A549 (cell line): ENCODE measurements around the gene OR52W1.

Source experiments
- CTCF ChIP-seq: fragments of >200 bp; sonication (Bioruptor Twin); formaldehyde crosslinking; IDR thresholded peaks from 3 replicates; pipeline ENCODE4 v1.5.1; 2016
- FOXS1 ChIP-seq: fragments of 250-450 bp; sonication (Bioruptor Pico); IDR thresholded peaks from 2 replicates; pipeline ENCODE4 v1.5.0; 2020; ENCODE audit warnings: mild to moderate bottlenecking, moderate library complexity
- GATA3 ChIP-seq: IDR thresholded peaks from 2 replicates; pipeline ENCODE4 v1.6.1; 2012; ENCODE audit warnings: borderline replicate concordance
- HDAC2 ChIP-seq: fragments of 200-600 bp; sonication (generic); IDR thresholded peaks from 2 replicates; pipeline ENCODE4 v1.6.1; 2016
- HMGXB4 ChIP-seq: fragments of 250-450 bp; sonication (Bioruptor Pico); IDR thresholded peaks from 2 replicates; pipeline ENCODE4 v1.5.0; 2021; ENCODE audit warnings: mild to moderate bottlenecking, moderate library complexity, borderline replicate concordance
- JUNB ChIP-seq: fragments of >200 bp; sonication (Bioruptor Twin); formaldehyde crosslinking; IDR thresholded peaks from 2 replicates; pipeline ENCODE4 v1.6.1; 2016
- KDM5A ChIP-seq: fragments of 200-600 bp; sonication (generic); IDR thresholded peaks from 2 replicates; pipeline ENCODE4 v1.6.1; 2016; ENCODE audit warnings: antibody characterized with exemption, mild to moderate bottlenecking
- MAFK ChIP-seq: fragments of 450-650 bp; IDR thresholded peaks from 2 replicates; pipeline ENCODE4 v1.6.1; 2014; ENCODE audit not compliant: partially characterized antibody
- MAX ChIP-seq: IDR thresholded peaks from 2 replicates; pipeline ENCODE4 v1.6.1; 2012
- POLR2A ChIP-seq: IDR thresholded peaks from 2 replicates; pipeline ENCODE4 v1.6.1; 2012; ENCODE audit warnings: mild to moderate bottlenecking, low read length
- POLR2AphosphoS2 ChIP-seq: conservative IDR thresholded peaks from 2 replicates; pipeline ENCODE4 v1.6.1; 2012; ENCODE audit warnings: low read length, improper control_type of control experiment, inconsistent platforms
- RAD21 ChIP-seq, 2 experiments: fragments of >200 bp in 1 of 2; sonication (Bioruptor Twin) in 1 of 2; formaldehyde crosslinking in 1 of 2; IDR thresholded peaks in 1 of 2; conservative IDR thresholded peaks in 1 of 2; 2 replicates in 1 of 2; 3 replicates in 1 of 2; pipeline ENCODE4 v1.6.1; 2012 to 2018; ENCODE audit warnings: inconsistent platforms in 1 of 2
- REST ChIP-seq: fragments of 200-600 bp; sonication (generic); IDR thresholded peaks from 2 replicates; pipeline ENCODE4 v1.6.1; 2016; ENCODE audit warnings: antibody characterized with exemption, mild to moderate bottlenecking, moderate library complexity
- RFX5 ChIP-seq: fragments of 450-650 bp; IDR thresholded peaks from 2 replicates; pipeline ENCODE4 v1.7.1; 2014; ENCODE audit warnings: antibody characterized with exemption, mild to moderate bottlenecking, moderate library complexity

GRCh38 chr11:6232899-6233298 lies 33.9 kb downstream of the OR52W1 start:
- TF ChIP-seq RAD21 (conservative IDR thresholded peaks at IDR 0.05 in 1 of 2, IDR thresholded peaks at IDR 0.05 in 1 of 2) (no peak), POLR2A (no peak), FOXS1 (no peak), REST (no peak), KDM5A (no peak), JUNB (no peak), MAFK (no peak), HMGXB4 (no peak), POLR2AphosphoS2 (no peak), GATA3 (no peak), CTCF (no peak), HDAC2 (no peak), MAX (no peak), RFX5 (no peak)
